Measurements from ENCODE around the gene HAUS1.

HAUS1 gene

GRCh38 chr18:46095532-46095931 lies 8.7 kb upstream of the HAUS1 start:
- TF ChIP-seq CTCF (IDR thresholded peaks at IDR 0.05; ENCODE audit: low read depth, low read length), result no peak
- no peak overlapping the region for H3K4me3 ChIP-seq (ENCODE audit: low read depth, low read length)

DNA sequence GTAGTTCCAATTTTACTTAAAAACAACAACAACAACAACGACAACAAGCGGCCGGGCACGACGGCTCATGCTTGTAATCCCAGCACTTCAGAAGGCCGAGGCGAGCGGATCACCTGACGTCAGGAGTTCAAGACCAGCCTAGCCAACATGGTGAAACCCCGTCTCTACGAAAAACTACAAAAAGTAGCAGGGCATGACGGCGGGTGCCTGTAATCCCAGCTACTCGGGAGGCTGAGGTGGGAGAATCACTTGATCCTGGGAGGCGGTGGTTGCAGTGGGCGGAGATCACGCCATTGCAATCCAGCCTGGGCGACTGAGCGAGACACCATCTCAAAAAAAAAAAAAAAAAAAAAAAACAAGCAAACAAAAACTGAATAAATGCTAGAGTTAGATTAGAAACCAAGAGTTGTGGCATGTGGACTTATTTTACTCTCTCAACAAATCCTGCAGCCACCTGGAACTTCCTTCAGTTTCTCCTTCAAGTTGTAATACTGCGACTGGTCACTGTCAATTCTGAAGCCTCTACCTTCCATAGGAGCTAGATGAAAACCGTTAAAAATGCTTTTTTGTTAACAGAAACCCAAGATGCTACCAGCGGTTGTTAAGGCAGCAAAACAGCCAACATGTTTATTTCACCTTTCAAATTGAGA lies 7.4 kb upstream of the HAUS1 start:
- no peak for TF ChIP-seq CTCF (IDR thresholded peaks at IDR 0.05; ENCODE audit: low read depth, low read length)

GRCh38 chr18:46097431-46097800 lies 6.8 kb upstream of the HAUS1 start:
- no peak for TF ChIP-seq CTCF (IDR thresholded peaks at IDR 0.05; ENCODE audit: low read depth, low read length)
- peak overlapping the region; percentile 96 for H3K4me3 ChIP-seq (ENCODE audit: low read depth, low read length)

More for the DNA sequence above, 7.4 kb upstream of the HAUS1 start:
- peak overlapping the region; percentile 96 for H3K4me3 ChIP-seq (ENCODE audit: low read depth, low read length)

DNA sequence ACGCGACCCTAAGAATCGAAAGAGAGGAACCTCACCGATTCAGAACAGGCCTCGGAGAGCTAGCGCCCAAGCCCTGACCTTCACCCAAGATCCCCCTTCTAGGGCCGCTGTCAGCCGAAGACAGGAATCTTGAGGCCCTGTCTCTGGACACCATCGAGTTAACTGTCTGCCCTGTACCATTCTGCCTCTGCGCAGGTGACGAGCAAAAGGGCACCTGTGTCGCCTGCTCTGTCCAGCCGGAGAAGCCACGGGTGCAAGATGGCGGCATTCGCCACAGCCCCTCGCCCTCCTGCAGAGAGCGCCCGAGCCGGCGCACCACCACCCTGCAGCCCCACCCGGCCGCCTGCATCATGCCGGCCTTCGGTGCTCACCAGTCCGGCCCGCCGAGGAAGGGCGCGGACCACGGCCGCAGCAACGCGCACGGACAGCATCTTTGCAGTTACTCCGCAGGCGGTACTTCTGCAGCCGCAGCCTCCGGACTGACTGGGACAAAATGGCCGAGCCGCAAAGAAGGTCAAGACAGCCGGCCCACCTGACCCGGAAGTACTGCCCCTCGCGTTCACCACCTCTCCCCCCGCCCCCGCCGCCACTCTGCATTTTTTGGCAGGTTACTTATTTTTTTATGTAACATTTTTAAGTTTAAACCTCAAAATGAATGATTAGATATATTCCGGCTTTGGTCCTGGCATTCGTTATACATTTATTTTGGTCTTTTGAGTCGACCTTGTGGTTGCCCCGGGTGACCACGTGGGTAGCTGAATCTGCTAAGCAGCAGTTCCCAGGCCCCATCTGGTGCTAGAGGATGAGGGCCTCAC lies 6.2 kb upstream of the HAUS1 start, which contains the start of gene ATP5F1A:
ATP5F1A (minus strand) TSS at position 496 of the 815 bp plus-strand sequence; CDS start at position 431, 65 bp downstream.
- H3K4me3 ChIP-seq (ENCODE audit: low read depth, low read length), result peak within 1 kb of the TSS; percentile 96
- TF ChIP-seq CTCF (IDR thresholded peaks at IDR 0.05; ENCODE audit: low read depth, low read length), result no peak

GRCh38 chr18:46098616-46098933 lies 5.6 kb upstream of the HAUS1 start:
- no peak for TF ChIP-seq CTCF (IDR thresholded peaks at IDR 0.05; ENCODE audit: low read depth, low read length)
- peak overlapping the region; percentile 96 for H3K4me3 ChIP-seq (ENCODE audit: low read depth, low read length)

- no peak overlapping the region for H3K4me3 ChIP-seq (ENCODE audit: low read depth, low read length)
- TF ChIP-seq CTCF (IDR thresholded peaks at IDR 0.05; ENCODE audit: low read depth, low read length), result no peak
Observed at GRCh38 chr18:46099463-46099862, 4.7 kb upstream of the HAUS1 start.

- TF ChIP-seq CTCF (IDR thresholded peaks at IDR 0.05; ENCODE audit: low read depth, low read length), result no peak
- no peak overlapping the region for H3K4me3 ChIP-seq (ENCODE audit: low read depth, low read length)
Observed at GRCh38 chr18:46109386-46109785, 5.2 kb downstream of the HAUS1 start.
